ENCODE data around the gene VCAM1.
"Not testable (repeated sequence)": the region's sequence is repeated elsewhere in the genome, so short reads cannot be mapped to it uniquely, and the experiment has no call there.

The VCAM1 gene, protein sequence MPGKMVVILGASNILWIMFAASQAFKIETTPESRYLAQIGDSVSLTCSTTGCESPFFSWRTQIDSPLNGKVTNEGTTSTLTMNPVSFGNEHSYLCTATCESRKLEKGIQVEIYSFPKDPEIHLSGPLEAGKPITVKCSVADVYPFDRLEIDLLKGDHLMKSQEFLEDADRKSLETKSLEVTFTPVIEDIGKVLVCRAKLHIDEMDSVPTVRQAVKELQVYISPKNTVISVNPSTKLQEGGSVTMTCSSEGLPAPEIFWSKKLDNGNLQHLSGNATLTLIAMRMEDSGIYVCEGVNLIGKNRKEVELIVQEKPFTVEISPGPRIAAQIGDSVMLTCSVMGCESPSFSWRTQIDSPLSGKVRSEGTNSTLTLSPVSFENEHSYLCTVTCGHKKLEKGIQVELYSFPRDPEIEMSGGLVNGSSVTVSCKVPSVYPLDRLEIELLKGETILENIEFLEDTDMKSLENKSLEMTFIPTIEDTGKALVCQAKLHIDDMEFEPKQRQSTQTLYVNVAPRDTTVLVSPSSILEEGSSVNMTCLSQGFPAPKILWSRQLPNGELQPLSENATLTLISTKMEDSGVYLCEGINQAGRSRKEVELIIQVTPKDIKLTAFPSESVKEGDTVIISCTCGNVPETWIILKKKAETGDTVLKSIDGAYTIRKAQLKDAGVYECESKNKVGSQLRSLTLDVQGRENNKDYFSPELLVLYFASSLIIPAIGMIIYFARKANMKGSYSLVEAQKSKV

GRCh38 chr1:100719490-100719889 is at the start of gene VCAM1:
Gene VCAM1, plus strand, starts transcription at chr1:100719742. Its CDS starts 119 bp downstream, at chr1:100719861.
- peak in 1 of 42 donors; percentile 1 for DNase-seq

GRCh38 chr1:100670083-100670482 is 49.5 kb upstream of the VCAM1 start:
- DNase-seq, result no peak
- intact Hi-C loops (cut with DNase I), result no loop called here

More at GRCh38 chr1:100719490-100719889, at the start of gene VCAM1:
- intact Hi-C loops (cut with DNase I), result no loop called here

- intact Hi-C loops (cut with DNase I), result no loop called here
- DNase-seq, result no peak
Measured at GRCh38 chr1:100671601-100672000, 47.9 kb upstream of the VCAM1 start.

DNA sequence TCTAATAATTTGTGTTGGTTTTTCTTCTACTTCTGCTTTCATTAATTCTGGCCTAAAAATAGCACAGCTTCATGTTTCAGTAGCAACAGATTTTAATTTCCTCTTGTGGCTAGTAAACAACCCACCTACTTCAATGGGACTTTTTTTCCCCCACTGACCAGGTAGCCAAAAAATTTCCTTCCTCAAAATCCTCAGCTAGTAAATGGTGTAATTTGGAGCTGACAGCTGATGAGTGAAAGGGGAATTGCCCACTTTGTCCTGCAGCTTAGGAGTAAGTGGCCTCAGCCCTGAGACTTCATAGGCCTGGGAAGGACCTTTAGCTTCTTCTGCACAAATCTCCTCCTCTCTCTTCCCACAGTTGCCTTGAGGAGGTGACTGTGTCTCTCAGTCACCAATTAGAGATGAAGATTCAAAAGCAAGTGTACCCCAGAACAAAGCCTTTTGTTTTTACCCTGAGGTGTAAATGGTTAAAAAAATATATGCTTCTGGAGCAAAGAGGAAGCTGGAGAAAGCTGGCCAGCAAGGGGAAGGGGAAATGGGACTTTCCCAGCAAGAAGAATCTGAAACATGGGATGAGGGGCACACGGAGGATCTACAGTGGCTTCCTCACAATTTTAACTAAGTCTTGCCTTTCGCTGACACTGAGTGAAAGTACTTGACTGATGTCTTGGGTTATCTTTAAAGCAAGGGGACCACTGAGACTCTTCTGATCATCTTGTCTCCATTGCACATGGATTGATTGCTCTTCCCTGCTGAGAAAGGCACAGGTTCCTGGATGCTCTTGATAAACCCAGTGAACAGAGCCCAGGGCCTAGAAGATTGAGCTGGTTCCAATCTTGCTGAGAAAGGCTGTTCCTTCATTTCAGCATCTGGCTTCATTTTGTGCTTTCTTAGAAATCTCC is 35.8 kb upstream of the VCAM1 start:
- DNase-seq, result no peak
- intact Hi-C loops (cut with DNase I), result no loop called here

DNA sequence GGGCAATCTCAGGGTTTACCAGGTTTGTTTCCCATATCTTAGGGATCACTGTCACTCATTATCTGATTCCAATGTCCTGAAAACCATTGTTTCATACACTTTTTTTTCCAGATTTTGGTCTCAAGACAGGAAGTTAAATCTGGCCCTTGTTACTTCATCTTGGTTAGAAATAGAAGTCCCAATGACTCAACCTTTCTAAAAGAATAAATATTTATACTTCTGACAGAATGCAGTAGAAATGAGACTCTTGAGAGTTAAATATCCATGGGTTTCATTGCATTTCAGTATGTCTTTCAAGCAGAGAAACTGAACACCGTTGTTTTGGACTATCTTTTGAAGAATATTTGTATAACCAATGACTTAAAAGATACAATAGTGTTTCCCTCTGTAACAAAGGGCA is 19.8 kb upstream of the VCAM1 start:
- no peak for DNase-seq
- intact Hi-C loops (cut with DNase I), result no loop called here

DNA sequence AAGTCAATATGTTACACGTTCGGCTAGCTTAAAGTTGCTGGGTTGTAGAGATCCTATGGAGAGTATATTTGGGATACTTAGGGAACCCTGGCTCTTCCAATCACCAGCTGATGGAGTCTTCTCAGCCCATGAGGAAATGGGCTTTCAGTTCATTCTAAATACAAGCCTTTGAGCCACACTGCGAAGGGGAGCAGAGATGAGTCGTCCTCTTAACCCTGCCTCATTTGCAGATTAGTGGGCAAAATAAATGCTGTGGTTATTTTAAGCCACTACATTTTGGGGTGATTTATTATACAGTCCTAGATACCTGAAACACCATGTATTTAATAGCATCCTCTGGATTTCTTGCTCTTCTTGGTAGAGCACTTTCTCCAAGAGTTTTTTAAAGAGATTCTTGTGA is 19.0 kb upstream of the VCAM1 start:
- intact Hi-C loops (cut with DNase I), result no loop called here

DNA sequence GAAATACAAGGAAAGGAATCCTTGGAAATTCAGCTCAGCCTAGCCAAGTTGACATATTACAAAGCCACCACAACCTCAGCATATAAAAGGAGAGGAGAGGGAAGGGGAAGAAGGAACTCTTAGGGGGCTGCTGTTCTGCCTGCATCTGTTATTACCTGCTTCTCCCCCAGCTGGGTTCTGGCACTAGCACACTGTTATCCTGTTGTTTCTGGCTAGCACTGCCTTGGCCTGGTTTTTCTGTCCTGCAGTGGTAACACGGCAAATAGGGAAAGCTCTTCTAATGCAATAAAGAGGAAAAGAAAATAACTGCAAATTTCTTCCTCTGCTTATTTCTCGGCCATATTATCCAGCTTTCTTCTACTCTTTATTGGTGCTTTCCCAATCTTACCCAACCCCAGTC is 16.5 kb upstream of the VCAM1 start:
- intact Hi-C loops (cut with DNase I), result no loop called here
- DNase-seq, result no peak

More for the DNA sequence above, 19.0 kb upstream of the VCAM1 start:
- no peak for DNase-seq

DNA sequence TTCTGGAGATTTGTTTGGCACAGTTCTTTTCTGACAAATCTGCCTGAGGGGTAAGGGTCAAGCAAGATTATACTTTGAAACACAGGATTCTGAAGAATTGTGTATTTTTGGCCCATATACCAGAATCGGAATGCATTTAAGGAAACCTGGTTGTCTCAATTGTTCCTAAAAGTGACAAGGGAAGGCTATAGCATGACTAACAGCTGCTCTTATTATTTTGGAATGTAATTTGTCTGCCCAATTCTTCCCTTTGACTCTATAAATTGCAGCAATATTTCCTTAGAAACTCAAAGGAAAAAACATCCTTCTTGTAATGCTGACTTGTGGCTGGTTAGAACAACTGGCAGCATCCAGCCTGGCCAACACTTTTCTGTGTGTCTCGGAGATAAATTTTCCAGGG is 15.8 kb upstream of the VCAM1 start:
- intact Hi-C loops (cut with DNase I), result no loop called here
- no peak for DNase-seq

DNA sequence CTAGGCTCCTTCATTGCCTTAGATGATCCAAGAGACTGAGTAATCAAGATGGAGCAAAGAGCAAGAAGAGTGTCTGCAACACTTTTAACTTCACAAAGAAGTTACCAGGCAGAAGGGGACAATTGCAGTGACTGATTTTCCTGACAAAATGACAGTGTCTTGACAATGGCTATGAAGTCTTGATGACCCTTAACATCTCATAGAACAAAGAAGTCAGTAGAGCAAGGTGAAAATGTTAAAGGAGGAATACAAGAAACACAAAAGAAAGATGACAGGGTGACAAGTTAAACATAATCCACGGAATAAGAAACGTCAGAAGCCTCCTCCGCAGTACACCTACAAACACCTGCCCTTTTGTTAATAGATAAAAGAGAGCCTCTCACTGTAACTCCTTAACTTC is 15.1 kb upstream of the VCAM1 start:
- DNase-seq, result peak in 8 of 42 donors; percentile 4 to 49 (median 25)
- intact Hi-C loops (cut with DNase I), result no loop called here

- no peak for DNase-seq
- intact Hi-C loops (cut with DNase I), result no loop called here
Measured at GRCh38 chr1:100706296-100706695, 13.2 kb upstream of the VCAM1 start.

GRCh38 chr1:100706856-100707255 is 12.7 kb upstream of the VCAM1 start:
- no peak for DNase-seq
- intact Hi-C loops (cut with DNase I), result no loop called here

DNA sequence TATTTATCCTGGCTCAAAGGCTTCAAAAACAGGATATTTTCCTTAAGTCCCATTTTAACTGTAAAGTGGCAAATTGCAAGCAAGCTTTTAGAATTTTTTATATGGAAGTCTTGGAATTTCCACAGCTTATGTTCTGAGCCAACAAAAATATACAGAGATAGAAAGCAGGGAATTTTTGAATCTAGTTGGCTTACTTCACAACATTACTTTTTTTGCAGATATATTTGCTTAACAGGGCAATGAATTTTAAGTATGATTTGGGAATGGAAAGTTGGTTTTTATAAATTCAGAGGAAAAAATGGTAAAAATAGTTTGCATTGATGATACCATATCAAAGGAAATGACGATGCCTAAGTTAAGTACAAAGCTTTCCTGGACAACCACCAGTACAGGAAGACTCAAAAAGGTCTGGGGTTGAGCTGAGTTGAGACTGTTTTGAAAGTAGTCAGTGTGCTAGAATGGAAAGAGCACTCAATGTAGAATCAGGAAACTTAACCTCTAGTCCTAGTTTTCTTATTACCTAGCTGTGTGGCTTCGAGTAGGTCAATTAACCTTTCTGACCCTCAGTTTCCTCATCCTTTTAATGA is 11.0 kb upstream of the VCAM1 start:
- intact Hi-C loops (cut with DNase I), result no loop called here
- no peak for DNase-seq

DNA sequence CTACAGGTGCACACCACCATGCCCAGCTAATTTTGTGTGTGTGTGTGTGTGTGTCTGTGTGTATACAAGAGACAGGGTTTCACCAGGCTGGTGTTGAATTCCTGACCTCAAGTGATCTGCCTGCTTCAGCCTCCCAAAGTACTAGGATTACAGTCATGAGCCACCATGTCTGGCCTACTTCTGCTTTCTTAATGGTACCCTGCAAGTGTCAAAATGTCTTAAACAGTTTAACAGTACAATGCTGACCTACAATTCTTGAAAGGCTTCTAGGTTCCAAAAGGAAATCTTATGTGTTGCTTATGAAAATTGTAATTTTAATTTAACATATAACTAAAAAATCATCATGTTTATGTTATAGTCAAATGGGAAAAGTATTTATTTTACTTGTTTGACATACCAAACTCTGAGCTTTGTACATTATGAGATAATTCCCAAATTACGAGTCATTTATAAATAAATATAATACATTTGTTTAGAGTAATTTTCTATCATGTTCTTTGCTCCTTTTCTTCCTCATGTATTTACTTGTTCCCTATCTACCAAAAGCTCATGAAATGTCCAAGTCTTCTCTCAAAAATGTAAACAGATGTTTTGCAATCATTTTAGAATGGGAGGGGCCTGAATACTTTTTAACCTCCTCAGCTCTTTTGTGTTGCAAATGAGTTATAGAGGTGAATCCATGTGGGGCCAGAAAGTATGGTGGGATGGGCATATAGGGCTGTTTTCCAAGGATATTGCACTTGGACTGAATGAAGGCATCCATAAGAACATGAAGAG is 8.4 kb upstream of the VCAM1 start:
- intact Hi-C loops (cut with DNase I), result no loop called here
- DNase-seq, result no peak

GRCh38 chr1:100713027-100713426 is 6.5 kb upstream of the VCAM1 start:
- not testable (repeated sequence) for DNase-seq

DNA sequence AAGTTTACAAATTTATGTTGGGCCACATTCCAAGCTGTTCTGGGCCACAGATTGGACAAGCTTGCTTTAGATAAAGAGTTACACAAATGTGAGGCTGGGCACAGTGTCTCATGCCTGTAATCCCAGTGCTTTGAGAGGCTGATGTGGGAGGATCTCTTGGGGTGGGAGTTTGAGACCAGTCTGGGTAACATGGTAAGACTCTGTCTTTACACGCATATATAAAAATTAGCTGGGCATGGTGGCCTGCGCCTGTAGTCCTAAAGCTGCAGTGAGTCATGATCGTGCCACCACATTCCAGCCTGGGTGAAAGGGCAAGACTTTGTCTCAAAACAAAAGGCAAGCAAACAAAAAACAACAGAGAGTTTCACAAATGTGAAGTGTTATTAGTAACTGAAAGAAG is 5.9 kb upstream of the VCAM1 start:
- no peak for DNase-seq
- intact Hi-C loops (cut with DNase I), result no loop called here

More at GRCh38 chr1:100713027-100713426, 6.5 kb upstream of the VCAM1 start:
- intact Hi-C loops (cut with DNase I), result not testable (repeated sequence)

- no peak for DNase-seq
- intact Hi-C loops (cut with DNase I), result no loop called here
Measured at GRCh38 chr1:100714599-100714998, 4.9 kb upstream of the VCAM1 start.

- intact Hi-C loops (cut with DNase I), result no loop called here
Measured at GRCh38 chr1:100717218-100717617, 2.3 kb upstream of the VCAM1 start.

DNA sequence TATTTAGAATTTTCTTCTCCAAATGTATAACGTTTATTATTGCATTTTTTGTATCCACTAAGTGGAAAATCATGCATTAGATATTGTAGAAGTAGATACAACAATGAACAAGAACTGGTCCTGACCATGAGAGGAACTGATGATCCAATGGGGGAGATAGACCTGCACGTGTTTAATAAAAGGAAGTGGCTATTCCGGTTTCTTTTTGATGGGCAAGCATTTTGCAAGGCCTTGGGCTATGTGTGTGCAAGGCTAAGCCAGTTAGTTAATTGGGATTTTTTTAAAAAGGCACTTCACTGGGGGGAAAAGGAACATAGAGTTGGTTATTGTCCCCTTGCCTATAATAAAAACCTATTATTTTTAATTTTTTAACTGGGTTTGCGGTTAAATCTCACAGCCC is 961 bp upstream of the VCAM1 start:
- DNase-seq, result no peak
- intact Hi-C loops (cut with DNase I), result no loop called here

More at GRCh38 chr1:100717218-100717617, 2.3 kb upstream of the VCAM1 start:
- DNase-seq, result peak in 1 of 42 donors; percentile 42
